ENCODE results near the gene NHLRC4.

GRCh38 chr16:559411-560203, 7.2 kb upstream of the NHLRC4 start:
- TF ChIP-seq POLR2AphosphoS5 (IDR thresholded peaks at IDR 0.05) (no peak), CTCF (IDR thresholded peaks at IDR 0.05) (no peak)
